Measurements from ENCODE around the gene TRPC4AP.
"Not testable (repeated sequence)": the region's sequence is repeated elsewhere in the genome, so short reads cannot be mapped to it uniquely, and the experiment has no call there.

TRPC4AP gene

GRCh38 chr20:35092524-35093266 is at the start of gene TRPC4AP:
TSS of gene TRPC4AP (minus strand) at chr20:35092807. CDS start at chr20:35092781, 26 bp downstream.
- peak; percentile 84 for DNase-seq

GRCh38 chr20:35135867-35136586 is 43.4 kb upstream of the TRPC4AP start:
- DNase-seq: no peak

GRCh38 chr20:35134880-35135279 is 42.3 kb upstream of the TRPC4AP start:
- no peak for DNase-seq

- no peak for DNase-seq
Measured at GRCh38 chr20:35134472-35134871, 41.9 kb upstream of the TRPC4AP start.

GRCh38 chr20:35133735-35134134 is 41.1 kb upstream of the TRPC4AP start:
- DNase-seq: no peak

GRCh38 chr20:35133031-35133430 is 40.4 kb upstream of the TRPC4AP start:
- DNase-seq: no peak

- no peak for DNase-seq
Measured at GRCh38 chr20:35131934-35132333, 39.3 kb upstream of the TRPC4AP start.

GRCh38 chr20:35129647-35130069 is 37.1 kb upstream of the TRPC4AP start:
- no peak for DNase-seq

- DNase-seq: no peak
Measured at GRCh38 chr20:35125753-35126152, 33.1 kb upstream of the TRPC4AP start.

GRCh38 chr20:35122756-35123405 is 30.3 kb upstream of the TRPC4AP start:
- no peak for DNase-seq

- DNase-seq: no peak
Measured at GRCh38 chr20:35121186-35121585, 28.6 kb upstream of the TRPC4AP start.

- DNase-seq: no peak
Measured at GRCh38 chr20:35120012-35120701, 27.6 kb upstream of the TRPC4AP start.

GRCh38 chr20:35117629-35118028 is 25.0 kb upstream of the TRPC4AP start:
- DNase-seq: no peak

GRCh38 chr20:35117196-35117595 is 24.6 kb upstream of the TRPC4AP start:
- no peak for DNase-seq

- DNase-seq: no peak
Measured at GRCh38 chr20:35116258-35116657, 23.7 kb upstream of the TRPC4AP start.

- DNase-seq: no peak
Measured at GRCh38 chr20:35115606-35116005, 23.0 kb upstream of the TRPC4AP start.

GRCh38 chr20:35112276-35112675 is 19.7 kb upstream of the TRPC4AP start:
- not testable (repeated sequence) for DNase-seq

GRCh38 chr20:35111141-35111888 is 18.7 kb upstream of the TRPC4AP start:
- DNase-seq: no peak

GRCh38 chr20:35108921-35109320 is 16.3 kb upstream of the TRPC4AP start:
- DNase-seq: no peak

- no peak for DNase-seq
Measured at GRCh38 chr20:35106827-35107380, 14.3 kb upstream of the TRPC4AP start.

GRCh38 chr20:35104685-35105295 is 12.2 kb upstream of the TRPC4AP start:
- DNase-seq: no peak

GRCh38 chr20:35101620-35102019 is 9.0 kb upstream of the TRPC4AP start:
- DNase-seq: no peak
